Stomach smooth muscle (tissue), 2 donors: ENCODE results near the gene VAV2.

ENCODE experiments used
- H3K27ac ChIP-seq: one replicate; pipeline ENCODE4 v1.7.0; 2013; ENCODE audit warnings: mild to moderate bottlenecking, low read length, inconsistent platforms
- H3K27me3 ChIP-seq, 2 donors: one replicate each; pipeline ENCODE4 v1.7.0; 2013; ENCODE audit warnings: low read length in 2 of 2; ENCODE audit not compliant: insufficient read depth in 2 of 2, control insufficient read depth in 1 of 2
- H3K36me3 ChIP-seq, 2 donors: one replicate each; pipeline ENCODE4 v1.7.0; 2013; ENCODE audit warnings: low read length in 2 of 2; ENCODE audit not compliant: control insufficient read depth in 2 of 2, insufficient read depth in 2 of 2
- H3K4me1 ChIP-seq: one replicate; pipeline ENCODE4 v1.7.0; 2013; ENCODE audit warnings: low read length; ENCODE audit not compliant: control insufficient read depth, insufficient read depth
- H3K4me3 ChIP-seq, 2 donors: one replicate each; pipeline ENCODE4 v1.7.0; 2013; ENCODE audit warnings: low read length in 2 of 2
- H3K9ac ChIP-seq, 2 donors: one replicate each; pipeline ENCODE4 v1.7.0; 2013; ENCODE audit warnings: low read length in 2 of 2, mild to moderate bottlenecking in 1 of 2
- H3K9me3 ChIP-seq, 2 donors: one replicate each; pipeline ENCODE4 v1.7.0; 2013; ENCODE audit warnings: low read length in 2 of 2; ENCODE audit not compliant: control insufficient read depth in 2 of 2
- donor health status: healthy.
- donor health status: Pancreatic carcinoma.

The VAV2 gene

GRCh38 chr9:133843751-133844397 lies 148.2 kb downstream of the VAV2 start:
- no peaks in the 10 kb centered on the region for H3K27me3 ChIP-seq
- H3K4me1 ChIP-seq = peaks cover 11% of the 10 kb centered on the region
- no peak overlapping the region for H3K4me3 ChIP-seq
- no peaks in the 10 kb centered on the region for H3K36me3 ChIP-seq
- H3K9ac ChIP-seq = no peak overlapping the region
- no peaks in the 10 kb centered on the region for H3K9me3 ChIP-seq
- no peak overlapping the region for H3K27ac ChIP-seq

GRCh38 chr9:133843250-133843649 lies 148.9 kb downstream of the VAV2 start:
- no peak overlapping the region for H3K4me3 ChIP-seq
- peaks cover 11% of the 10 kb centered on the region for H3K4me1 ChIP-seq
- no peak overlapping the region for H3K27ac ChIP-seq
- no peaks in the 10 kb centered on the region for H3K27me3 ChIP-seq
- no peaks in the 10 kb centered on the region for H3K36me3 ChIP-seq
- H3K9ac ChIP-seq = no peak overlapping the region
- no peaks in the 10 kb centered on the region for H3K9me3 ChIP-seq

GRCh38 chr9:133842721-133843227 lies 149.3 kb downstream of the VAV2 start:
- H3K4me3 ChIP-seq = no peak overlapping the region
- no peaks in the 10 kb centered on the region for H3K36me3 ChIP-seq
- no peak overlapping the region for H3K27ac ChIP-seq
- peaks cover 11% of the 10 kb centered on the region for H3K4me1 ChIP-seq
- no peaks in the 10 kb centered on the region for H3K9me3 ChIP-seq
- H3K9ac ChIP-seq = no peak overlapping the region
- no peaks in the 10 kb centered on the region for H3K27me3 ChIP-seq

GRCh38 chr9:133842174-133842573 lies 149.9 kb downstream of the VAV2 start:
- no peaks in the 10 kb centered on the region for H3K27me3 ChIP-seq
- no peak overlapping the region for H3K9ac ChIP-seq
- H3K9me3 ChIP-seq = no peaks in the 10 kb centered on the region

GRCh38 chr9:133841167-133841812 lies 150.8 kb downstream of the VAV2 start:
- Histone ChIP-seq H3K9ac (no peak overlapping the region), H3K27ac (no peak overlapping the region), H3K4me1 (peaks cover 11% of the 10 kb centered on the region)

More at GRCh38 chr9:133842174-133842573, 149.9 kb downstream of the VAV2 start:
- Histone ChIP-seq H3K27ac (no peak overlapping the region), H3K36me3 (no peaks in the 10 kb centered on the region), H3K4me1 (peaks cover 11% of the 10 kb centered on the region), H3K4me3 (no peak overlapping the region)

GRCh38 chr9:133839822-133840329 lies 152.2 kb downstream of the VAV2 start:
- H3K27ac ChIP-seq = no peak overlapping the region
- H3K4me3 ChIP-seq = no peak overlapping the region
- H3K36me3 ChIP-seq = no peaks in the 10 kb centered on the region
- no peaks in the 10 kb centered on the region for H3K27me3 ChIP-seq
- peaks cover 10% of the 10 kb centered on the region for H3K4me1 ChIP-seq
- H3K9me3 ChIP-seq = no peaks in the 10 kb centered on the region
- no peak overlapping the region for H3K9ac ChIP-seq

More at GRCh38 chr9:133841167-133841812, 150.8 kb downstream of the VAV2 start:
- no peaks in the 10 kb centered on the region for H3K36me3 ChIP-seq
- no peak overlapping the region for H3K4me3 ChIP-seq
- no peaks in the 10 kb centered on the region for H3K27me3 ChIP-seq
- H3K9me3 ChIP-seq = no peaks in the 10 kb centered on the region

- Histone ChIP-seq H3K9ac (no peak overlapping the region), H3K4me1 (peaks cover 7% of the 10 kb centered on the region), H3K36me3 (no peaks in the 10 kb centered on the region), H3K4me3 (no peak overlapping the region), H3K9me3 (no peaks in the 10 kb centered on the region), H3K27ac (no peak overlapping the region), H3K27me3 (no peaks in the 10 kb centered on the region)
Observed at GRCh38 chr9:133838859-133839507, 153.1 kb downstream of the VAV2 start.

GRCh38 chr9:133837627-133838597 lies 154.2 kb downstream of the VAV2 start:
- Histone ChIP-seq H3K36me3 (peaks cover 0 to 2% of the 10 kb centered on the region in 2 donors), H3K27ac (no peak overlapping the region), H3K27me3 (no peaks in the 10 kb centered on the region), H3K9ac (no peak overlapping the region), H3K9me3 (no peaks in the 10 kb centered on the region), H3K4me1 (peaks cover 7% of the 10 kb centered on the region), H3K4me3 (no peak overlapping the region)

GRCh38 chr9:133836818-133837217 lies 155.3 kb downstream of the VAV2 start:
- H3K4me1 ChIP-seq = peaks cover 7% of the 10 kb centered on the region
- H3K27ac ChIP-seq = no peak overlapping the region
- H3K9ac ChIP-seq = no peak overlapping the region
- H3K36me3 ChIP-seq = peaks cover 0 to 5% of the 10 kb centered on the region in 2 donors
- no peak overlapping the region for H3K4me3 ChIP-seq
- H3K27me3 ChIP-seq = no peaks in the 10 kb centered on the region
- no peaks in the 10 kb centered on the region for H3K9me3 ChIP-seq
